ENCODE measurements around the gene NRF1.

DNA sequence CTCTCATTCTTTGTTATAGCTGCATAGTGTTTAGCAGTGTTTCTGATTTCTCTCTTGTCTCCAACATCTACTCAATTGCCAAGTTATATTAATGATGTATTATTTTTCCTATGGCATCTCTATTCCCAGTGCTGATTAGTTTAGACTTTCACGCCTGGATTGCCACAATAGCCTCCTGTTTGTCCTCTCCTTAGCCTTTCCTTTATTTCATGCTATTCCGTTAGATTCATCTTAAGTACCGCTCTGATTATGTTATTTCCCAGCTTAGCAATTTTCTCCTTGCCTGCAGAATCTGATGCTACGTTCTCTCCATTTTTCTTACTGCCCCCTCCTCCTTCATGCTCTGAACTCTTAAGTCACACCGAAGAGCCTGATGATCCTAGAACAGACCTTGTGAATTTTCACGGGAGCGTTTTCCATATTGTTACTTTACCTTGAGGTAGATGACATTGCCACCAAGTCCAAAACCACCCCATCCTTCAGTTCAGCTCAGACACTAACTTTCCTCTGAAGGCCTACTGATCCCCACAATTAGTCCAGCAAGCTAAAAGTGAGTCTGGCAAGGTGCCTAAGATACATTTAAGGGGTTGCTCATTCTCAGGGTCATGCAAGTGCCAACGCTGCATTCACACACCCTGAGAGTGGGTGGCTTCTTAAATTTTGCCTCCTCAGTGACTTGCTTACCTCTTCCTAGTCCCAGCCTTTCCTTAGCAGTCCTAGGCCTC, 6.6 kb upstream of the NRF1 start:
- TF ChIP-seq EGR1 (IDR thresholded peaks at IDR 0.05; ENCODE audit: low read depth) (no peak), SP1 (IDR thresholded peaks at IDR 0.05; ENCODE audit: low read depth) (no peak), YY1 (IDR thresholded peaks at IDR 0.05; ENCODE audit: extremely low read depth, insufficient replicate concordance, low read depth, low read length) (no peak), CEBPB (IDR thresholded peaks at IDR 0.05; ENCODE audit: low read depth) (no peak), ZNF274 (IDR thresholded peaks at IDR 0.05; ENCODE audit: low read depth, low read length) (no peak), EZH2 (IDR thresholded peaks at IDR 0.05) (no peak), RAD21 (IDR thresholded peaks at IDR 0.05; ENCODE audit: low read depth) (no peak), POLR2A (IDR thresholded peaks at IDR 0.05; ENCODE audit: borderline replicate concordance, extremely low read depth, insufficient read depth, insufficient read length) (no peak), CBX3 (IDR thresholded peaks at IDR 0.05; ENCODE audit: low read depth) (no peak)
- TF ChIP-seq, protein P1, sequence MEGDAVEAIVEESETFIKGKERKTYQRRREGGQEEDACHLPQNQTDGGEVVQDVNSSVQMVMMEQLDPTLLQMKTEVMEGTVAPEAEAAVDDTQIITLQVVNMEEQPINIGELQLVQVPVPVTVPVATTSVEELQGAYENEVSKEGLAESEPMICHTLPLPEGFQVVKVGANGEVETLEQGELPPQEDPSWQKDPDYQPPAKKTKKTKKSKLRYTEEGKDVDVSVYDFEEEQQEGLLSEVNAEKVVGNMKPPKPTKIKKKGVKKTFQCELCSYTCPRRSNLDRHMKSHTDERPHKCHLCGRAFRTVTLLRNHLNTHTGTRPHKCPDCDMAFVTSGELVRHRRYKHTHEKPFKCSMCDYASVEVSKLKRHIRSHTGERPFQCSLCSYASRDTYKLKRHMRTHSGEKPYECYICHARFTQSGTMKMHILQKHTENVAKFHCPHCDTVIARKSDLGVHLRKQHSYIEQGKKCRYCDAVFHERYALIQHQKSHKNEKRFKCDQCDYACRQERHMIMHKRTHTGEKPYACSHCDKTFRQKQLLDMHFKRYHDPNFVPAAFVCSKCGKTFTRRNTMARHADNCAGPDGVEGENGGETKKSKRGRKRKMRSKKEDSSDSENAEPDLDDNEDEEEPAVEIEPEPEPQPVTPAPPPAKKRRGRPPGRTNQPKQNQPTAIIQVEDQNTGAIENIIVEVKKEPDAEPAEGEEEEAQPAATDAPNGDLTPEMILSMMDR (IDR thresholded peaks at IDR 0.05 in 2 of 3, conservative IDR thresholded peaks at IDR 0.05 in 1 of 3; ENCODE audit: borderline replicate concordance in 1 of 3, insufficient read depth in 1 of 3, low read depth in 2 of 3, low read length in 2 of 3) = no peak
- TF ChIP-seq, protein P2, sequence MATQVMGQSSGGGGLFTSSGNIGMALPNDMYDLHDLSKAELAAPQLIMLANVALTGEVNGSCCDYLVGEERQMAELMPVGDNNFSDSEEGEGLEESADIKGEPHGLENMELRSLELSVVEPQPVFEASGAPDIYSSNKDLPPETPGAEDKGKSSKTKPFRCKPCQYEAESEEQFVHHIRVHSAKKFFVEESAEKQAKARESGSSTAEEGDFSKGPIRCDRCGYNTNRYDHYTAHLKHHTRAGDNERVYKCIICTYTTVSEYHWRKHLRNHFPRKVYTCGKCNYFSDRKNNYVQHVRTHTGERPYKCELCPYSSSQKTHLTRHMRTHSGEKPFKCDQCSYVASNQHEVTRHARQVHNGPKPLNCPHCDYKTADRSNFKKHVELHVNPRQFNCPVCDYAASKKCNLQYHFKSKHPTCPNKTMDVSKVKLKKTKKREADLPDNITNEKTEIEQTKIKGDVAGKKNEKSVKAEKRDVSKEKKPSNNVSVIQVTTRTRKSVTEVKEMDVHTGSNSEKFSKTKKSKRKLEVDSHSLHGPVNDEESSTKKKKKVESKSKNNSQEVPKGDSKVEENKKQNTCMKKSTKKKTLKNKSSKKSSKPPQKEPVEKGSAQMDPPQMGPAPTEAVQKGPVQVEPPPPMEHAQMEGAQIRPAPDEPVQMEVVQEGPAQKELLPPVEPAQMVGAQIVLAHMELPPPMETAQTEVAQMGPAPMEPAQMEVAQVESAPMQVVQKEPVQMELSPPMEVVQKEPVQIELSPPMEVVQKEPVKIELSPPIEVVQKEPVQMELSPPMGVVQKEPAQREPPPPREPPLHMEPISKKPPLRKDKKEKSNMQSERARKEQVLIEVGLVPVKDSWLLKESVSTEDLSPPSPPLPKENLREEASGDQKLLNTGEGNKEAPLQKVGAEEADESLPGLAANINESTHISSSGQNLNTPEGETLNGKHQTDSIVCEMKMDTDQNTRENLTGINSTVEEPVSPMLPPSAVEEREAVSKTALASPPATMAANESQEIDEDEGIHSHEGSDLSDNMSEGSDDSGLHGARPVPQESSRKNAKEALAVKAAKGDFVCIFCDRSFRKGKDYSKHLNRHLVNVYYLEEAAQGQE (IDR thresholded peaks at IDR 0.05; ENCODE audit: low read depth) = no peak
